GM23248 (cell line): ENCODE data around the gene PKIG. TPM values are rescaled to one million over a fixed set of nuclear protein-coding genes. Genes with fewer than 3 reads are reported as not detected.
A peak's percentile ranks its signal among the peaks of the same experiment; 100 is the strongest.
"Not testable (repeated sequence)": the region's sequence is repeated elsewhere in the genome, so short reads cannot be mapped to it uniquely, and the experiment has no call there.

Experiments
- DNase-seq: peaks from one replicate; pipeline ENCODE4 v3.0.0-alpha.2; 2015
- H2AFZ ChIP-seq: fragments of 200-600 bp; sonication (generic); 2 replicates; pipeline ENCODE4 v1.6.1; 2016; ENCODE audit warnings: antibody characterized with exemption
- H3F3A ChIP-seq: fragments of 200-600 bp; sonication (generic); 2 replicates; pipeline ENCODE4 v1.6.1; 2016; ENCODE audit warnings: mild to moderate bottlenecking, antibody characterized with exemption, mixed run types; ENCODE audit not compliant: insufficient read depth
- H3K27ac ChIP-seq: fragments of 200-600 bp; sonication (generic); 2 replicates; pipeline ENCODE4 v1.5.1; 2016; ENCODE audit warnings: mild to moderate bottlenecking
- H3K27me3 ChIP-seq: fragments of 200-600 bp; sonication (generic); replicated peaks from 2 replicates; pipeline ENCODE4 v1.6.1; 2016; ENCODE audit warnings: mild to moderate bottlenecking; ENCODE audit not compliant: insufficient read depth
- H3K36me3 ChIP-seq: fragments of 200-600 bp; sonication (generic); 2 replicates; pipeline ENCODE4 v1.6.1; 2016; ENCODE audit warnings: low read depth, mild to moderate bottlenecking
- H3K4me1 ChIP-seq: fragments of 200-600 bp; sonication (generic); 2 replicates; pipeline ENCODE4 v1.6.1; 2016; ENCODE audit warnings: mild to moderate bottlenecking; ENCODE audit not compliant: insufficient read depth
- H3K4me2 ChIP-seq: fragments of 200-600 bp; sonication (generic); one replicate; pipeline ENCODE4 v1.6.1; 2016; ENCODE audit warnings: mild to moderate bottlenecking; ENCODE audit not compliant: unreplicated experiment
- H3K4me3 ChIP-seq: fragments of 200-600 bp; sonication (generic); 2 replicates; pipeline ENCODE4 v1.5.1; 2016; ENCODE audit warnings: mild to moderate bottlenecking
- H3K79me2 ChIP-seq: fragments of 200-600 bp; sonication (generic); 2 replicates; pipeline ENCODE4 v1.6.1; 2016; ENCODE audit warnings: mild to moderate bottlenecking; ENCODE audit not compliant: insufficient read depth
- H3K9ac ChIP-seq: fragments of 200-600 bp; sonication (generic); 2 replicates; pipeline ENCODE4 v1.6.1; 2016; ENCODE audit warnings: mild to moderate bottlenecking
- H3K9me2 ChIP-seq: fragments of 200-600 bp; sonication (generic); 2 replicates; pipeline ENCODE4 v1.6.1; 2016; ENCODE audit warnings: mixed run types, mild to moderate bottlenecking, moderate library complexity; ENCODE audit not compliant: insufficient read depth
- H3K9me3 ChIP-seq: fragments of 200-600 bp; sonication (generic); one replicate; pipeline ENCODE4 v1.6.1; 2017; ENCODE audit warnings: low read depth
- H4K20me1 ChIP-seq: fragments of 200-600 bp; sonication (generic); 2 replicates; pipeline ENCODE4 v1.6.0; 2016; ENCODE audit not compliant: insufficient read depth
- EZH2 ChIP-seq: fragments of 200-600 bp; sonication (generic); IDR thresholded peaks from 2 replicates; pipeline ENCODE4 v1.6.1; 2018; ENCODE audit warnings: antibody characterized with exemption, mild to moderate bottlenecking; ENCODE audit not compliant: insufficient read depth, poor library complexity, severe bottlenecking
- EZH2phosphoT487 ChIP-seq: fragments of 200-600 bp; sonication (generic); IDR thresholded peaks from 2 replicates; pipeline ENCODE4 v1.6.1; 2018; ENCODE audit warnings: antibody characterized with exemption, moderate library complexity, mild to moderate bottlenecking, low read depth; ENCODE audit not compliant: insufficient read depth
- WGBS, 2 experiments: methylation state at CpG; one replicate each; pipeline ENCODE4 v1.1.6; 2015 to 2017; ENCODE audit warnings: low lambda C conversion rate in 2 of 2, low coverage in 1 of 2; ENCODE audit errors: missing lambda C conversion rate in 2 of 2; 5-methylcytosine and 5-hydroxymethylcytosine counted together
- in situ Hi-C: fragments of 300-500 bp; cut with MboI; formaldehyde crosslinking; loops from 2 replicates; pipeline ENCODE4 v1.15.0; 2020
- polyA plus RNA-seq: library from polyadenylated mRNA; unstranded; fragments of >200 nt; fragmentation: Nextera tagmentation; extraction: Ambion mirVana; gene quantifications from 2 replicates; pipeline ENCODE4 v1.2.1, GENCODE V29; 2016
- total RNA-seq: library from RNA; depleted of rRNA; stranded (reverse); fragments of >200 nt; shearing (Covaris generic); gene quantifications from 2 replicates; pipeline ENCODE4 v1.2.3, GENCODE V29; 2014

PKIG gene
- total and polyA plus RNA-seq, 2 experiments from 2014 or later = 46.0 to 83.7 TPM

- Histone ChIP-seq H3F3A (no peaks in the 10 kb centered on the region), H3K9ac (no peak overlapping the region), H3K4me1 (peaks cover 4% of the 10 kb centered on the region), H3K9me2 (no peaks in the 10 kb centered on the region), H3K4me3 (no peak overlapping the region), H3K79me2 (no peaks in the 10 kb centered on the region), H3K27ac (no peak overlapping the region), H4K20me1 (no peaks in the 10 kb centered on the region), H3K4me2 (no peak overlapping the region), H3K36me3 (no peaks in the 10 kb centered on the region), H3K9me3 (no peaks in the 10 kb centered on the region), H3K27me3 (no peaks in the 10 kb centered on the region), H2AFZ (no peak overlapping the region)
- DNase-seq = no peak
- in situ Hi-C loops = no loop called here
- TF ChIP-seq EZH2phosphoT487 (no peak), EZH2 (no peak)
- WGBS, 2 experiments = 95% methylated on average over 6 of the region's 6 CpGs
Measured at GRCh38 chr20:44649976-44650375, 67.6 kb downstream of the PKIG start.

- H3K9ac ChIP-seq = peak overlapping the region; percentile 76
- in situ Hi-C loops = no loop called here
- TF ChIP-seq EZH2 = no peak
- no peak for TF ChIP-seq EZH2phosphoT487
- H3K27ac ChIP-seq = no peak overlapping the region
- DNase-seq = peak; percentile 18
- no peaks in the 10 kb centered on the region for H3K9me2 ChIP-seq
- H3K4me2 ChIP-seq = peak overlapping the region; percentile 94
- no peaks in the 10 kb centered on the region for H3K27me3 ChIP-seq
- 59 to 67% methylated on average over 21 to 24 of the region's 24 CpGs for WGBS, 2 experiments
- H3K4me1 ChIP-seq = peaks cover 4% of the 10 kb centered on the region
- peak overlapping the region; percentile 63 for H2AFZ ChIP-seq
- no peaks in the 10 kb centered on the region for H3F3A ChIP-seq
- H3K36me3 ChIP-seq = no peaks in the 10 kb centered on the region
- no peaks in the 10 kb centered on the region for H4K20me1 ChIP-seq
- H3K9me3 ChIP-seq = no peaks in the 10 kb centered on the region
- peak overlapping the region; percentile 92 for H3K4me3 ChIP-seq
- H3K79me2 ChIP-seq = no peaks in the 10 kb centered on the region
Measured at GRCh38 chr20:44650771-44651433, 68.5 kb downstream of the PKIG start.

- Histone ChIP-seq H3K4me3 (peak overlapping the region; percentile 92), H3K27me3 (no peaks in the 10 kb centered on the region), H3K9ac (peak overlapping the region; percentile 76), H3K27ac (no peak overlapping the region), H3K9me2 (no peaks in the 10 kb centered on the region), H3K36me3 (no peaks in the 10 kb centered on the region), H3K4me1 (peaks cover 4% of the 10 kb centered on the region), H3K4me2 (peak overlapping the region; percentile 94), H4K20me1 (no peaks in the 10 kb centered on the region), H3K9me3 (no peaks in the 10 kb centered on the region), H3F3A (no peaks in the 10 kb centered on the region), H2AFZ (peak overlapping the region; percentile 63), H3K79me2 (no peaks in the 10 kb centered on the region)
- TF ChIP-seq EZH2phosphoT487 = no peak
- TF ChIP-seq EZH2 = no peak
- no peak for DNase-seq
- 2 to 3% methylated on average over 9 to 33 of the region's 33 CpGs for WGBS, 2 experiments
- in situ Hi-C loops = no loop called here
Measured at GRCh38 chr20:44651434-44651683, 69.0 kb downstream of the PKIG start.

GRCh38 chr20:44651684-44652423 is 69.5 kb downstream of the PKIG start, which contains the start of gene ADA:
Gene ADA (minus strand): TSS chr20:44651699. CDS start chr20:44651607, 92 bp downstream.
- Histone ChIP-seq H3K79me2 (no peaks in the 10 kb centered on the region), H3K9ac (peak within 1 kb of the TSS; percentile 76), H3K27me3 (no peaks in the 10 kb centered on the region), H3K36me3 (no peaks in the 10 kb centered on the region), H4K20me1 (no peaks in the 10 kb centered on the region), H3K9me3 (no peaks in the 10 kb centered on the region), H3K4me1 (no peaks in the 10 kb centered on the region), H2AFZ (peak within 1 kb of the TSS; percentile 90), H3K4me2 (peak within 1 kb of the TSS; percentile 94), H3K27ac (peak within 1 kb of the TSS; percentile 17; the same call in 1 of the 2 replicates), H3K4me3 (peak within 1 kb of the TSS; percentile 92), H3F3A (no peaks in the 10 kb centered on the region), H3K9me2 (no peaks in the 10 kb centered on the region)
- in situ Hi-C loops = no loop called here
- no peak for TF ChIP-seq EZH2
- TF ChIP-seq EZH2phosphoT487 = no peak
- peak; percentile 79 for DNase-seq
- WGBS, 2 experiments = 3% methylated on average over 40 to 42 of the region's 68 CpGs

- H3K36me3 ChIP-seq = no peaks in the 10 kb centered on the region
- DNase-seq = no peak
- WGBS, 2 experiments = 100% methylated on average over 2 of the region's 2 CpGs
- no peaks in the 10 kb centered on the region for H3K27me3 ChIP-seq
- no peaks in the 10 kb centered on the region for H3K9me3 ChIP-seq
- no peaks in the 10 kb centered on the region for H3K79me2 ChIP-seq
- H3K4me3 ChIP-seq = no peak overlapping the region
- no peaks in the 10 kb centered on the region for H3K9me2 ChIP-seq
- no peak overlapping the region for H3K9ac ChIP-seq
- no peaks in the 10 kb centered on the region for H3K4me1 ChIP-seq
- H4K20me1 ChIP-seq = no peaks in the 10 kb centered on the region
- H3K27ac ChIP-seq = no peak overlapping the region
- in situ Hi-C loops = no loop called here
- H2AFZ ChIP-seq = no peak overlapping the region
- no peaks in the 10 kb centered on the region for H3F3A ChIP-seq
- no peak overlapping the region for H3K4me2 ChIP-seq
- no peak for TF ChIP-seq EZH2
- no peak for TF ChIP-seq EZH2phosphoT487
Measured at GRCh38 chr20:44653546-44653945, 71.2 kb downstream of the PKIG start.

GRCh38 chr20:44654210-44654609 is 71.8 kb downstream of the PKIG start:
- 95 to 97% methylated on average over 5 of the region's 5 CpGs for WGBS, 2 experiments
- H4K20me1 ChIP-seq, H3K79me2 ChIP-seq, H3K4me2 ChIP-seq, DNase-seq, H3K4me3 ChIP-seq, H3K4me1 ChIP-seq, H3K27ac ChIP-seq, H3K9ac ChIP-seq, H3K36me3 ChIP-seq, H2AFZ ChIP-seq, H3K9me2 ChIP-seq, H3K27me3 ChIP-seq, in situ Hi-C loops, H3F3A ChIP-seq, H3K9me3 ChIP-seq: not testable (repeated sequence)
